Adrenal gland (tissue), 19 donors: ENCODE data around the gene MED19. TPM values are rescaled to one million over a fixed set of nuclear protein-coding genes. Genes with fewer than 3 reads are reported as not detected.

Source experiments
- DNase-seq, 7 donors: peaks; one replicate each; pipeline ENCODE4 v3.0.0-alpha.2; 2019 to 2020
- H3K27ac ChIP-seq, 5 donors: fragments of 200-600 bp; sonication (generic) in 4 of 5; 1 replicate in 3 of 5; 2 replicates in 2 of 5; pipeline versions ENCODE4 v1.5.1 to v1.8.0; 2016 to 2020; ENCODE audit warnings: mild to moderate bottlenecking in 1 of 5
- H3K27me3 ChIP-seq: fragments of 200-600 bp; 2 replicates; pipeline ENCODE4 v1.8.0; 2021
- H3K36me3 ChIP-seq, 2 donors: fragments of 200-600 bp; replicated peaks in 1 of 2; 1 replicate in 1 of 2; 2 replicates in 1 of 2; pipeline versions ENCODE4 v1.5.1 to v1.8.0; 2018 to 2022
- H3K4me1 ChIP-seq, 2 donors: fragments of 200-600 bp; replicated peaks in 1 of 2; 1 replicate in 1 of 2; 2 replicates in 1 of 2; pipeline versions ENCODE4 v1.5.1 to v1.8.0; 2018 to 2021
- H3K4me3 ChIP-seq, 4 donors: fragments of 200-600 bp; sonication (generic) in 3 of 4; one replicate each; pipeline ENCODE4 v1.5.1; 2016 to 2018
- H3K9me3 ChIP-seq, 3 donors: fragments of 200-600 bp; sonication (generic) in 1 of 3; replicated peaks in 1 of 3; 1 replicate in 2 of 3; 2 replicates in 1 of 3; pipeline versions ENCODE4 v1.5.1 to v1.8.0; 2016 to 2021
- POLR2A ChIP-seq, 2 donors: fragments of 450-650 bp; IDR thresholded peaks; one replicate each; pipeline ENCODE4 v1.6.1; 2017; ENCODE audit warnings: antibody characterized with exemption in 2 of 2, mild to moderate bottlenecking in 2 of 2, moderate library complexity in 1 of 2
- WGBS, 4 donors: extraction: QIAGEN DNeasy Blood & Tissue Kit in 2 of 4; methylation state at CpG; one replicate each; pipeline versions ENCODE4 v1.1.5 to v1.1.7; 2013 to 2017; 5-methylcytosine and 5-hydroxymethylcytosine counted together
- intact Hi-C, 2 donors: fragments of 100-400 bp; cut with DNase I; formaldehyde crosslinking; loops; one replicate each; pipeline versions ENCODE4 v1.14.1 to v1.15.0; 2022 to 2023
- long read RNA-seq, 10 donors: library from polyadenylated mRNA in 3 of 10; unstranded in 2 of 10; stranded (forward) in 1 of 10; transcript quantifications; one replicate each; pipeline ENCODE4 v2.0.0 and lab custom pipeline, GENCODE V29; 2021 to 2026
- polyA plus RNA-seq, 3 donors: library from polyadenylated mRNA; stranded (reverse); fragments of 200-250 nt in 2 of 3; fragments of 350-450 nt in 1 of 3; fragmentation: Illumina TruSeq in 1 of 3; extraction: RNeasy Lipid Tissue Mini Kit (QIAGEN cat#74804) in 1 of 3; gene quantifications; one replicate each; pipeline ENCODE4 v1.2.3, GENCODE V29; 2013 to 2014
- total RNA-seq, 9 donors: library from RNA; depleted of rRNA in 4 of 9; stranded (reverse); fragments of >200 nt in 4 of 9; fragments of 120-200 nt in 1 of 9; fragmentation: NEBNext Ultra II Directional in 1 of 9; extraction: Animal tissue kit (Norgen Biotek cat#: 25700) in 1 of 9; gene quantifications; one replicate each; pipeline versions ENCODE4 v1.1.0 to v1.2.4, GENCODE V29; 2013 to 2023
- TF ChIP-seq, protein P1 (sequence below), 6 experiments: fragments of 450-650 bp in 4 of 6; fragments of 200-600 bp in 2 of 6; sonication (generic) in 1 of 6; IDR thresholded peaks; 1 replicate in 5 of 6; 2 replicates in 1 of 6; pipeline versions ENCODE4 v1.5.1 to v1.8.0; 2016 to 2021; ENCODE audit warnings: antibody characterized with exemption in 6 of 6, mild to moderate bottlenecking in 2 of 6, moderate library complexity in 1 of 6
- donor health status: healthy with polysubstance abuse.
- donor health status: Bipolar disorder and iron deficiency.
- donor health status: DM: yes; HTN: yes; CAD: no.
- donor health status: DM: no; HTN: no; CAD: no.
- donor health status: DM: no; HTN: no; CAD: no.
- donor health status: DM: yes; HTN: yes; CAD: no.

Gene MED19, protein sequence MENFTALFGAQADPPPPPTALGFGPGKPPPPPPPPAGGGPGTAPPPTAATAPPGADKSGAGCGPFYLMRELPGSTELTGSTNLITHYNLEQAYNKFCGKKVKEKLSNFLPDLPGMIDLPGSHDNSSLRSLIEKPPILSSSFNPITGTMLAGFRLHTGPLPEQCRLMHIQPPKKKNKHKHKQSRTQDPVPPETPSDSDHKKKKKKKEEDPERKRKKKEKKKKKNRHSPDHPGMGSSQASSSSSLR
- 10 to 100 TPM; 16.6 to 33.3 (median 22.6) TPM for total RNA-seq
- polyA plus RNA-seq: 10 to 100 TPM; 13.7 to 35.7 (median 13.7) TPM
- long read RNA-seq, donor 1, transcript MED19-202 (5 exons, 1,203 nt): major isoform, 15 of 21 reads
- long read RNA-seq, donor 1, partial matches to known transcripts: 5 of 21 reads
- long read RNA-seq, donor 1, other reads (novel, unspliced or antisense): 0 of 21 reads
- long read RNA-seq, donor 2, transcript MED19-202 (5 exons, 1,203 nt): major isoform, 7 of 14 reads
- long read RNA-seq, donor 2, partial matches to known transcripts: 5 of 14 reads
- long read RNA-seq, donor 2, other reads (novel, unspliced or antisense): 0 of 14 reads
- long read RNA-seq, donor 3, partial matches to known transcripts: 0 of 5 reads
- long read RNA-seq, donor 3, other reads (novel, unspliced or antisense): 0 of 5 reads
- long read RNA-seq, donor 4, transcript MED19-202 (5 exons, 1,203 nt): major isoform, 8 of 30 reads
- long read RNA-seq, donor 4, partial matches to known transcripts: 18 of 30 reads
- long read RNA-seq, donor 4, other reads (novel, unspliced or antisense): 1 of 30 reads
- long read RNA-seq, donor 5, transcript MED19-202 (5 exons, 1,203 nt): major isoform, 29 of 32 reads
- long read RNA-seq, donor 5, partial matches to known transcripts: 0 of 32 reads
- long read RNA-seq, donor 5, other reads (novel, unspliced or antisense): 1 of 32 reads
- long read RNA-seq, donor 6, transcript MED19-203 (3 exons, 1,088 nt): major isoform, 6 of 29 reads
- long read RNA-seq, donor 6, partial matches to known transcripts: 20 of 29 reads
- long read RNA-seq, donor 6, other reads (novel, unspliced or antisense): 0 of 29 reads
- long read RNA-seq, donor 7, partial matches to known transcripts: 6 of 13 reads
- long read RNA-seq, donor 7, other reads (novel, unspliced or antisense): 0 of 13 reads
- long read RNA-seq, donor 8, transcript MED19-202 (5 exons, 1,203 nt): major isoform, 11 of 17 reads
- long read RNA-seq, donor 8, partial matches to known transcripts: 5 of 17 reads
- long read RNA-seq, donor 8, other reads (novel, unspliced or antisense): 0 of 17 reads
- long read RNA-seq, donor 9, partial matches to known transcripts: 0 of 3 reads
- long read RNA-seq, donor 9, other reads (novel, unspliced or antisense): 0 of 3 reads
- long read RNA-seq, donor 10, transcript MED19-202 (5 exons, 1,203 nt): major isoform, 5 of 6 reads
- long read RNA-seq, donor 10, partial matches to known transcripts: 0 of 6 reads
- long read RNA-seq, donor 10, other reads (novel, unspliced or antisense): 0 of 6 reads

DNA sequence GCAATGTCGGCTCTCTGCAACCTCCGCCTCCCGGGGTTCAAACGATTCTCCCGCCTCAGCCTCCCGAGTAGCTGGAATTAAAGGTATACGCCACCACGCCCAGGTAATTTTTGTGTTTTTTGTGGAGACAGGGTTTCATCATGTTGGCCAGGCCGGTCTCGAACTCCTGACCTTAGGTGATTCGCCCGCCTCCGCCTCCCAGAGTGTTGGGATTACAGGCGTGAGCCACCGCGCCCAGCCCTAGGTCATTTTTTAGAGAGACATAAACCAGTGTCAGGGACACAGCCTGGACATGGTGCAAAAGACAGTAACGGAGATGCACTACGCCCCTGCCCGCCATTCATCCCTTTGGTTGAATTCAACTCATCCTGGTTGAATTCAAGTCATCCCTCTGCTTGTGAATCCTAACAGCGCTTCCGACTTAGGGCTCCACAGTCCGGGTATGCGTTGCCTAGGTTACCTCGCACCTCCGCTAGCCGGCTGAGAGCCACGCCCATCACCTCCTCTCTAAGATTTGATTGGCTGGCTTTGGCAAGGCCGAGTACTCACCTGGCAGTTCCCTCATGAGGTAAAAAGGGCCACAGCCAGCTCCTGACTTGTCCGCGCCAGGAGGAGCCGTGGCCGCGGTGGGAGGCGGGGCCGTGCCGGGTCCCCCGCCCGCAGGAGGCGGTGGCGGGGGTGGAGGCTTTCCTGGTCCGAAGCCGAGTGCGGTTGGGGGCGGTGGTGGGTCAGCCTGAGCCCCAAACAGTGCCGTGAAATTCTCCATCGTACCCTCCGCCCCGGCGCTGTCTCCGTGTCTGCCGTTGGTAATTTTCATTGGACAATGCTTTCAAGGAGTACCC is at the start of gene MED19:
Gene MED19, minus strand, starts transcription at position 802 of the 842 bp plus-strand sequence. Its CDS starts 36 bp downstream, at position 766.
- 4 to 13% (median 7%) methylated on average over 28 to 51 of the region's 51 CpGs for WGBS, 4 donors
- Histone ChIP-seq H3K36me3 (no peaks in the 10 kb centered on the region), H3K27ac (peak within 1 kb of the TSS; percentile 49 to 94 (median 86)), H3K27me3 (no peaks in the 10 kb centered on the region), H3K4me1 (peaks cover 11 to 38% of the 10 kb centered on the region in 2 donors), H3K9me3 (no peaks in the 10 kb centered on the region), H3K4me3 (peak within 1 kb of the TSS; percentile 83 to 97 (median 90))
- peak; percentile 77 to 90 (median 85) for DNase-seq
- TF ChIP-seq POLR2A (IDR thresholded peaks at IDR 0.05): peak; percentile 62 to 67
- TF ChIP-seq, protein P1, sequence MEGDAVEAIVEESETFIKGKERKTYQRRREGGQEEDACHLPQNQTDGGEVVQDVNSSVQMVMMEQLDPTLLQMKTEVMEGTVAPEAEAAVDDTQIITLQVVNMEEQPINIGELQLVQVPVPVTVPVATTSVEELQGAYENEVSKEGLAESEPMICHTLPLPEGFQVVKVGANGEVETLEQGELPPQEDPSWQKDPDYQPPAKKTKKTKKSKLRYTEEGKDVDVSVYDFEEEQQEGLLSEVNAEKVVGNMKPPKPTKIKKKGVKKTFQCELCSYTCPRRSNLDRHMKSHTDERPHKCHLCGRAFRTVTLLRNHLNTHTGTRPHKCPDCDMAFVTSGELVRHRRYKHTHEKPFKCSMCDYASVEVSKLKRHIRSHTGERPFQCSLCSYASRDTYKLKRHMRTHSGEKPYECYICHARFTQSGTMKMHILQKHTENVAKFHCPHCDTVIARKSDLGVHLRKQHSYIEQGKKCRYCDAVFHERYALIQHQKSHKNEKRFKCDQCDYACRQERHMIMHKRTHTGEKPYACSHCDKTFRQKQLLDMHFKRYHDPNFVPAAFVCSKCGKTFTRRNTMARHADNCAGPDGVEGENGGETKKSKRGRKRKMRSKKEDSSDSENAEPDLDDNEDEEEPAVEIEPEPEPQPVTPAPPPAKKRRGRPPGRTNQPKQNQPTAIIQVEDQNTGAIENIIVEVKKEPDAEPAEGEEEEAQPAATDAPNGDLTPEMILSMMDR (IDR thresholded peaks at IDR 0.05): no peak
- intact Hi-C loops: no loop called here

DNA sequence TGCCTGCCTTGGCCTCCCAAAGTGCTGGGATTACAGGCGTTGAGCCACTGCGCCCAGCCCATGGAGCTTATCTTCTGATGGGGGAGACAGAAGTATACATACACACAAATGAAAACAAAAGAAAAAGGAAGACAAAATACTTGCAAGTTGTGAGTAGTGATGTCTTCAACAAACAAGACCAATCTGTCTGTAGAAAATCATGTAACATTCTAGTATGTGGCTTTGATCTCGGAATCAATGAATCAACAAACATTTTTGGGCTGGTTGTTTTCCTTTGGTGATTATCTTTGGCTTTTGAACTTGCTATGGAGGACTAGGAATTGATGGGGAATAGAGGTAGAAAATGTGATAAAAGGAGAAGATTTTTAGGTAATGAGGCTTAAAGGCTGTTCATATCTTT is 46.2 kb upstream of the MED19 start:
- TF ChIP-seq, protein P1 (IDR thresholded peaks at IDR 0.05): no peak
- TF ChIP-seq POLR2A (IDR thresholded peaks at IDR 0.05): no peak
- 86 to 90% (median 88%) methylated on average over 3 of the region's 3 CpGs for WGBS, 4 donors
- intact Hi-C loops: no loop called here
- peaks cover 0 to 5% of the 10 kb centered on the region in 2 donors for H3K4me1 ChIP-seq
- H3K9me3 ChIP-seq: no peaks in the 10 kb centered on the region
- no peak overlapping the region for H3K4me3 ChIP-seq
- DNase-seq: no peak
- H3K27ac ChIP-seq: no peak overlapping the region
- no peaks in the 10 kb centered on the region for H3K36me3 ChIP-seq
- no peaks in the 10 kb centered on the region for H3K27me3 ChIP-seq

DNA sequence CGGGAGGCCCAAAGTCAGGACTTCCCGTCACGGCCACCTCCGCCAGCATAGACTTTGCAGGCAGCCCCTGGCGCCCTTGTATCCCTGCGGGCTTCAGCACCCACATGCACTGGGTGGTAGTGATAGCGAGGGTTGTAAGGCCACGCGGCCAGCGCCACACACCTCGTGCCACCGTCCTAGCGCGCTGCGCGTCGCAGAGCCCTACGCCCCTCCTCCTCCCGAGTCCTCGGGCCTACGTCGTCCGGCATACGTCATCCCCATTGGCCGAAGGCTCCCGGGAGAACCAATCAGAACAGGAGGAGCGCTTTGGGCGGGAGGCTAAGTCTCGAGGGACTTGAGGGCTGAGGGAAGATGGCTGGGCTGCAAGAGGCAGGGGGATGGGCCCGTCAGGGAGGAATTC is 40.9 kb upstream of the MED19 start:
- Histone ChIP-seq H3K4me3 (no peak overlapping the region), H3K9me3 (no peaks in the 10 kb centered on the region), H3K36me3 (no peaks in the 10 kb centered on the region), H3K27me3 (no peaks in the 10 kb centered on the region), H3K4me1 (peaks cover 4 to 9% of the 10 kb centered on the region in 2 donors), H3K27ac (no peak overlapping the region)
- DNase-seq: no peak
- intact Hi-C loops: loop anchor here in 1 of 2 donors (5.0 kb wide), 1 partner anchor 44 kb away; no protein-coding TSS in a partner anchor
- 94 to 97% (median 97%) methylated on average over 13 to 30 of the region's 30 CpGs for WGBS, 4 donors
- no peak for TF ChIP-seq POLR2A (IDR thresholded peaks at IDR 0.05)
- TF ChIP-seq, protein P1 (IDR thresholded peaks at IDR 0.05): no peak
